Measurements from ENCODE around the gene BIRC2.

GRCh38 chr11:102320188-102320587, 26.8 kb upstream of the BIRC2 start:
- TF ChIP-seq NR3C1 (IDR thresholded peaks at IDR 0.05) (no peak), CEBPB (IDR thresholded peaks at IDR 0.05) (no peak), CTCF (IDR thresholded peaks at IDR 0.05) (no peak), PHF8 (IDR thresholded peaks at IDR 0.05; ENCODE audit: borderline replicate concordance, low read depth) (no peak), MAX (IDR thresholded peaks at IDR 0.05) (no peak), USF2 (IDR thresholded peaks at IDR 0.05) (no peak), RAD21 (conservative IDR thresholded peaks at IDR 0.05 in 1 of 2, IDR thresholded peaks at IDR 0.05 in 1 of 2) (no peak), POLR2A (IDR thresholded peaks at IDR 0.05; ENCODE audit: low read length) (no peak), JUN (IDR thresholded peaks at IDR 0.05) (no peak), MAZ (IDR thresholded peaks at IDR 0.05; ENCODE audit: borderline replicate concordance, low read depth, low read length) (no peak), FOXS1 (CRISPR knock-in tag; IDR thresholded peaks at IDR 0.05) (no peak)

Measured in A549 (cell line).